WTC11 (cell line): ENCODE measurements around the gene CBFB.

Source experiments
- CREB1 ChIP-seq: sonication (generic); formaldehyde crosslinking; IDR thresholded peaks from 2 replicates; pipeline ENCODE4 v1.8.0; 2023; ENCODE audit warnings: mild to moderate bottlenecking, missing genetic modification reagents
- TEAD4 ChIP-seq: sonication (generic); formaldehyde crosslinking; IDR thresholded peaks from 2 replicates; pipeline ENCODE4 v1.8.0; 2022; ENCODE audit warnings: mild to moderate bottlenecking, missing genetic modification reagents
- TF ChIP-seq, protein P1 (sequence below): fragments of 200-600 bp; IDR thresholded peaks from 2 replicates; pipeline ENCODE4 v1.8.0; 2022; ENCODE audit warnings: antibody characterized with exemption

DNA sequence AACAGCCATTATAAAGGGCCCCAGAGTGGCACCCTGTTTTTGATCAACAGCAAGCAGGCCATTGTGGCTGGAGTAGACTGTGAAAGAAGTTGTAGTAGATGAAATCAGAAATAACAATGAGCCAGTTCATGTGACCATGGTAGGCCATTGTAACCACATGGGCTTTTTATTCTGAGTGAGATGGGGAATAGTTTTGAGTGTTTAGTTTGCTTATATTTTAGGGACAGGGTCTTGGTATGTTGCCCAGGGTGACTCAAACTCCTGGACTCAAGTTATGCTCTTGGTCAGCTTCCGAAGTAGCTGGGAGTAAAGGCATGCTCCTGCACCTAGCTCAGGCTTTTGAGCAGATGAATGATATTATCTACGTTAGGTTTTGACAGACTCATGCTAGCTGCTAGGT lies 12.0 kb downstream of the CBFB start:
- TF ChIP-seq CREB1 (CRISPR knock-in tag) (no peak), TEAD4 (CRISPR knock-in tag) (no peak)
- TF ChIP-seq, protein P1, sequence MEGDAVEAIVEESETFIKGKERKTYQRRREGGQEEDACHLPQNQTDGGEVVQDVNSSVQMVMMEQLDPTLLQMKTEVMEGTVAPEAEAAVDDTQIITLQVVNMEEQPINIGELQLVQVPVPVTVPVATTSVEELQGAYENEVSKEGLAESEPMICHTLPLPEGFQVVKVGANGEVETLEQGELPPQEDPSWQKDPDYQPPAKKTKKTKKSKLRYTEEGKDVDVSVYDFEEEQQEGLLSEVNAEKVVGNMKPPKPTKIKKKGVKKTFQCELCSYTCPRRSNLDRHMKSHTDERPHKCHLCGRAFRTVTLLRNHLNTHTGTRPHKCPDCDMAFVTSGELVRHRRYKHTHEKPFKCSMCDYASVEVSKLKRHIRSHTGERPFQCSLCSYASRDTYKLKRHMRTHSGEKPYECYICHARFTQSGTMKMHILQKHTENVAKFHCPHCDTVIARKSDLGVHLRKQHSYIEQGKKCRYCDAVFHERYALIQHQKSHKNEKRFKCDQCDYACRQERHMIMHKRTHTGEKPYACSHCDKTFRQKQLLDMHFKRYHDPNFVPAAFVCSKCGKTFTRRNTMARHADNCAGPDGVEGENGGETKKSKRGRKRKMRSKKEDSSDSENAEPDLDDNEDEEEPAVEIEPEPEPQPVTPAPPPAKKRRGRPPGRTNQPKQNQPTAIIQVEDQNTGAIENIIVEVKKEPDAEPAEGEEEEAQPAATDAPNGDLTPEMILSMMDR: no peak
